AG04450 (cell line): ENCODE data around the gene DIP2C. TPM values are rescaled to one million over a fixed set of nuclear protein-coding genes. Genes with fewer than 3 reads are reported as not detected.

Source experiments
- CTCF ChIA-PET: fragments of 300-600, 350-600 bp; formaldehyde crosslinking; extraction: SDS; loops from one replicate; lab custom pipeline; 2022; ENCODE audit warnings: antibody characterized with exemption, inconsistent platforms; lab: Charles Lee
- POLR2A ChIA-PET: fragments of 350-600 bp; formaldehyde crosslinking; extraction: SDS; loops from one replicate; lab custom pipeline; 2021; ENCODE audit warnings: antibody characterized with exemption, inconsistent platforms; lab: Yijun Ruan, JAX
- DNase-seq: peaks from one replicate; pipeline ENCODE4 v3.0.0-alpha.2; 2011; ENCODE audit warnings: low read depth, low spot score
- H3K27ac ChIP-seq: one replicate; pipeline ENCODE4 v1.5.1; 2012; ENCODE audit warnings: low read depth, low read length, control low read depth
- H3K27me3 ChIP-seq: one replicate; pipeline ENCODE4 v1.6.0; 2012; ENCODE audit warnings: low read length; ENCODE audit not compliant: control insufficient read depth, insufficient read depth
- H3K4me3 ChIP-seq: 2 replicates; pipeline ENCODE4 v1.5.1; 2011; ENCODE audit warnings: mild to moderate bottlenecking, low read depth, low read length, control low read depth
- H3K9me3 ChIP-seq: 2 replicates; pipeline ENCODE4 v1.5.1; 2012; ENCODE audit warnings: low read length; ENCODE audit not compliant: control insufficient read depth, insufficient read depth
- polyA plus RNA-seq: library from polyadenylated mRNA; depleted of rRNA; stranded (reverse); fragments of >200 nt; gene quantifications from 2 replicates; pipeline ENCODE4 v1.2.3, GENCODE V29; 2011
- TF ChIP-seq, protein P1 (sequence below): IDR thresholded peaks from 2 replicates; pipeline ENCODE4 v1.5.1; 2011; ENCODE audit warnings: low read depth, low read length, control low read depth, inconsistent platforms

The DIP2C gene
- polyA plus RNA-seq, 1 experiment: 9.6 TPM

DNA sequence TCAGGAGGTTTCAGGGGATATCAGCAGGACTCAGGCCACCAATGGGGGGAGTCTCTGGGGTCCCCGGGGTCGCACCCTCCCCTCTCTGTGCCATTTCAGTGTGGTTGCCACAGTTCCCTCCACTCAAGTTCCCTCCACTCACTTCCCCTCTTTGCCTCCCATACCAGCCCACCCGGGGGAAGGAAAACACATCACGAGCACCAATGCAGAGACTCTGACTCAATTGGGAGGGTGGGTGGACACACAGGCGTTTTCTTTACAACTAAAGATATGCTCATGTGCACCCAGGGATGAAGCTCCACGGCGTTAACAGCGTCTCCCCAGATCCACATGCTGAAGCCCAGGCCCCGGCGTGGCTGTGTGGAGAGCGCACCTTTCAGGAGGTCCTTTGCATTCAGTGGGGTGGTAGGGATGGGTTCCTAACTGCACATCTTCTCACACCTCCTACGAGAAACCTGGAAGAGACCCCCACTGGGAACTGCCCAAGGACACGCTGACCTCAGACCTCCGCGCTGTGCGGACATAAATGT is 300.1 kb downstream of the DIP2C start:
- CTCF ChIA-PET: no interaction called here
- TF ChIP-seq, protein P1, sequence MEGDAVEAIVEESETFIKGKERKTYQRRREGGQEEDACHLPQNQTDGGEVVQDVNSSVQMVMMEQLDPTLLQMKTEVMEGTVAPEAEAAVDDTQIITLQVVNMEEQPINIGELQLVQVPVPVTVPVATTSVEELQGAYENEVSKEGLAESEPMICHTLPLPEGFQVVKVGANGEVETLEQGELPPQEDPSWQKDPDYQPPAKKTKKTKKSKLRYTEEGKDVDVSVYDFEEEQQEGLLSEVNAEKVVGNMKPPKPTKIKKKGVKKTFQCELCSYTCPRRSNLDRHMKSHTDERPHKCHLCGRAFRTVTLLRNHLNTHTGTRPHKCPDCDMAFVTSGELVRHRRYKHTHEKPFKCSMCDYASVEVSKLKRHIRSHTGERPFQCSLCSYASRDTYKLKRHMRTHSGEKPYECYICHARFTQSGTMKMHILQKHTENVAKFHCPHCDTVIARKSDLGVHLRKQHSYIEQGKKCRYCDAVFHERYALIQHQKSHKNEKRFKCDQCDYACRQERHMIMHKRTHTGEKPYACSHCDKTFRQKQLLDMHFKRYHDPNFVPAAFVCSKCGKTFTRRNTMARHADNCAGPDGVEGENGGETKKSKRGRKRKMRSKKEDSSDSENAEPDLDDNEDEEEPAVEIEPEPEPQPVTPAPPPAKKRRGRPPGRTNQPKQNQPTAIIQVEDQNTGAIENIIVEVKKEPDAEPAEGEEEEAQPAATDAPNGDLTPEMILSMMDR: no peak
- H3K27ac ChIP-seq: no peak overlapping the region

DNA sequence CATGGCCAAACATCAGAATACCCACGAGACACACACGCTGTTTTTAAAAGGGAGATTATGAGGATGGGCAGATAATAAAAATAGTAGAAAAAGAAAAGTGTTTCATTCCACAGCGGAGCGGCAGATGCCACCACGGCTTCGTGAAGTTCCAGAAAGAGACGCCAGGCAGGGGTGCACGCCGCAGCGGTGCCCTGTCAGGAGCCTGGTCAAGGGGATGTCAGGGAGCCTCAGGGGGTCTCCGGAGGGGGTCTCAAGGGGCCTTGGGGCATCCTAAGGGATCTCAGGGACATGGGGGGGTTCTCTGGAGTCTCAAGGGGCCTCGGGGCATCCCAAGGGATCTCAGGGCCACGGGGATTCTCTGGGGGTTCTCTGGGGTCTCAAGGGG is 300.8 kb downstream of the DIP2C start:
- Histone ChIP-seq H3K9me3 (no peaks in the 10 kb centered on the region), H3K27ac (no peak overlapping the region), H3K4me3 (no peak overlapping the region), H3K27me3 (no peaks in the 10 kb centered on the region)
- ChIA-PET CTCF (no interaction called here), POLR2A (no interaction called here)
- TF ChIP-seq, protein P1: no peak
- no peak for DNase-seq

More for the DNA sequence above, 300.1 kb downstream of the DIP2C start:
- no peak overlapping the region for H3K4me3 ChIP-seq
- no peak for DNase-seq
- POLR2A ChIA-PET: no interaction called here
- H3K27me3 ChIP-seq: no peaks in the 10 kb centered on the region
- no peaks in the 10 kb centered on the region for H3K9me3 ChIP-seq

DNA sequence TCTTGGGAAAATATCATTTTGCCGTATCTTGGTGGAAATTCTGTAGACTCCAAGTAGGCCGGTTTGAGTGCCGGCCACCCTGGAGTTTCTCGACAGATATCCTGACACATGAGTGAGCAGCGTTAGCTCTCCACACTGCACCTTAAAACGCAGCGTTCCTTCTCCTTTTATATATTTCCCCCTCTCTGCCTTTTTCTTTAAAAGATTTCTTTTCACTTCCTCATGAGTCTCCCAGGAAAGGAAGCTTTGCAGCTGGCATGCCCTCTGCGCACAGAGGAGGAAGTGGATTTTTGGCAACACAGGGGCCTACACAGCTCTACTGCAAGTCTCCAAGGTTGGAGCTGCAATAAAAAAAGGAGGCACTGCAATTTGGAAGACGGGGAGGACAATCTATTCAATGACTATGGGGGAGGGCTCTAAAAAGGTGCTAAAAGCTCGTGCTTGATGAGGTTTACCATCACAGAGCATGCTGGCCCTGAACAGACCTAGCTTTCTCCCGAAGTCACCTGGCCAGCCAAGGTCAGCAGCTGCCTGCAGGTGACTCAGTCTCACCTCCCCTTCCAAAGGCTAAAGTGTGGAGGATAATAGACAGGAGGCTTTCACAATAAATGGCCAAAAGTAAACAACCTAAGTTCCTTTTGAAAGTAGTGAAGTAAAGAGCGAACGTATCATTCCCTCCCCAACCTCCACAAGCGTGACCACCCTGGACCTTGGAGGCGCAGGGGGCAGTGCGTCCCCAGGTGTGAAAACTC is 301.4 kb downstream of the DIP2C start:
- no peak for DNase-seq
- ChIA-PET CTCF (no interaction called here), POLR2A (no interaction called here)
- TF ChIP-seq, protein P1: no peak
- H3K4me3 ChIP-seq: no peak overlapping the region
- no peak overlapping the region for H3K27ac ChIP-seq
- no peaks in the 10 kb centered on the region for H3K27me3 ChIP-seq
- no peaks in the 10 kb centered on the region for H3K9me3 ChIP-seq

DNA sequence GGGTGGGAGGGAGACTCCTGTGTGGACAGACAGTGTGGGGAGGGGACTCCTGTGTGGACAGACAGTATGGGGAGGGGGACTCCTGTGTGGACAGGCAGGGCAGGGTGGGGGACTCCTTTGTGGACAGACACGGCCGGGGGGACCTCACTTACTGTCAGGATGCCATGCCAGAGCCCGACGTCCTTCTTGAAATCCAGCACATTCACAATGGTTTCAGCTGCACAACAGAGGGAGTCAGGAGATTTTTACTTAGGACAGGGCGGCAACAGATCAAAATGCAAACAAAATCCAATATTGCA is 301.9 kb downstream of the DIP2C start:
- CTCF ChIA-PET: no interaction called here
- TF ChIP-seq, protein P1: no peak
- Histone ChIP-seq H3K27ac (no peak overlapping the region), H3K9me3 (no peaks in the 10 kb centered on the region), H3K27me3 (no peaks in the 10 kb centered on the region), H3K4me3 (no peak overlapping the region)
- POLR2A ChIA-PET: no interaction called here
- DNase-seq: no peak

DNA sequence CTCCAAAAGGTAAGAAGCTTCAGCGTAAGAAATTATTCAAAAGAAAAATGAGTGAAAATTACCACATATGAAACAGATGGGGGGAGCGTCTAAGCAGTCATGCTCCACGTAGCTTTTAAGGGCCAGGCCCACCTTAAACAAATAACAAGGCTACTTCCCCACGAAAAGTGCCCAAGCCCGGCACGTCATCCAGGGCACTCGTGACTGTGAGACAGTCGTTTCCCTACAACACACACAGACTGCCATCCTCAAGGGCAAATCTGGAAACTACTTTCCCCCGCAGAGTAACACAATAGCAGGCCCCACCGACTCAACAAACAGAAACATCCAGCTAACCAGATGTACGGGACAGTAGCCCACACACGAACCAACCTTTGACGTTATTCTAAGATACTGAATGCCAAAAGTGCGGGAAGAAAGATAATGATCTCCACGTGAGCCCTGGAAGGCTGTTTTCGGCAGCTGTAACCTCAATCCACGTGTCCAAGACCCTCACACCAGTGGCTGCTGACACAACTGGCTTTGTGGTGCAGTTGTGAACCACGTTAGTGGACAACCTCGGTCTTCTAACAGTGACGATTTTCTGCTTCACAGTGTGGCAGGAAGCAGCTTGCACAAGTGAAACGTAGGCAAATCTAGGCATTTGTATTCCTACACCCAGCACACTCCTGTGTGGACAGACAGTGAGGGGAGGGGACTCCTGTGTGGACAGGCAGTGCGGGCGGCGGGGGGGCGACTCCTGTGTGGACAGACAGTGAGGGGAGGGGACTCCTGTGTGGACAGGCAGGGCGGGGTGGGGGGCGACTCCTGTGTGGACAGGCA is 302.5 kb downstream of the DIP2C start:
- TF ChIP-seq, protein P1: no peak
- no peak for DNase-seq
- no peaks in the 10 kb centered on the region for H3K9me3 ChIP-seq
- H3K4me3 ChIP-seq: no peak overlapping the region
- CTCF ChIA-PET: no interaction called here
- no peak overlapping the region for H3K27ac ChIP-seq
- POLR2A ChIA-PET: no interaction called here
- no peaks in the 10 kb centered on the region for H3K27me3 ChIP-seq
